Lung microvascular endothelial cell (primary cell): ENCODE results near the gene IFRD1. TPM values are rescaled to one million over a fixed set of nuclear protein-coding genes. Genes with fewer than 3 reads are reported as not detected.
"Not testable (repeated sequence)": the region's sequence is repeated elsewhere in the genome, so short reads cannot be mapped to it uniquely, and the experiment has no call there.

Experiments
- DNase-seq, 2 donors: peaks; one replicate each; pipeline versions ENCODE4 v3.0.0 to v3.0.0-alpha.2; 2010; ENCODE audit warnings: low read depth in 2 of 2
- total RNA-seq: library from RNA; depleted of rRNA; stranded (reverse); fragments of >200 nt; gene quantifications from 2 replicates; pipeline ENCODE4 v1.2.1, GENCODE V29; 2014

Gene IFRD1
- total RNA-seq, 1 donor from 2014 or later: 38.9 TPM

DNA sequence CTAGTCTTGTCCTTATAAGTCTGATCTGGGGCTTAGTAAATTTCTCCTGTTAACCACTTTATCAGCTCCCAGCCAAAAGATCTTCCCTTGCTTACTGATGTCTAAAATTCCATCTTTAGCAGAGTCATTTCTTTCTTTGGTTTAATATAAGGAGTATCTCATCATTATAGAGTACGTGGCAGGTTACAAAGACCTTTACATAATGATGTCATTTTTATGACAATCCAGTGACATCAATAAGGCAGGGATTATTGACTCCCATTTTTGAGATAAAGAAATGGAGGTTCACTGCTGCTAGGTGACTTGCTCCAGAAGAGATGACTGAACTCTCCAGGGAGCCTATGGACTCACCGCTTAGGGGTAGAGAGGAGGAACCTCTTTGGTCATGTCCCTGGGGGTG, 8.1 kb upstream of the IFRD1 start:
- no peak for DNase-seq

DNA sequence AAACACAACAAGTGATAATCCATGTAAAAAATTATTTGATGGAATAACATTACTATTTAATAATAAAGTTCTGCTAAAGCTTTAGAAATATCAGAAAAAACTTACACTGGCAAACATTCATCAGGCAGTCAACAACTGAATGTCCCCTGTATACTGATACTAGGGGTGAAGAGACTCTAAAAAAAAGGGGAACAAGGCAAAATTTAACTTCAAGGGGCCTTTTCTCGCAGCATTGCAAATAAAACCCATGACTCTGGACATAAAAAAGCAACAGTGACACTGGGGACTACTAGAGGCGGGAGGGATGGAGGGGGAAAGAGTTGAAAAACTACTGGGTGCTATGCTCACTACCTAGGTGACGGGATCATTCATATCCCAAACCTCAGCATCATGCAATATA, 5.8 kb upstream of the IFRD1 start:
- DNase-seq: no peak

DNA sequence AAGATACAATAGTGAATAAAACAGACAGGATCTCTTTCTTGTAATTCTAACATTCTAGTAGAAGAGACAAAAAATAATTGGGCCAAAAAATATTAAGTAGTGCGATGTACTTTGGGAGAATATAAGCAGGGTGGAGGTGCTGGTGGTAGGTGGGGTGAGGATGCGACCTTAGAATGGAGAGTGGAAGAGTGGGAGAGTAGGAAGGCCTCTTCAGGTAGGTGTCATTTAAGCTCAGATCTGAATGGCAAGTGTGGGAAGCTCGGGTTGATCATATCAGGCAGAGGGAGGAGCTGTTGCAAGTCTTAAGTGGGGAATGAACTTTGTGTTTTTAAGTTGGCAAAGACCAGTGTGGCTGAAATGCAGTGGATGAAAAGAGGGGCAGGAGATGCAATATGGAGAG, 3.8 kb upstream of the IFRD1 start:
- no peak for DNase-seq

DNA sequence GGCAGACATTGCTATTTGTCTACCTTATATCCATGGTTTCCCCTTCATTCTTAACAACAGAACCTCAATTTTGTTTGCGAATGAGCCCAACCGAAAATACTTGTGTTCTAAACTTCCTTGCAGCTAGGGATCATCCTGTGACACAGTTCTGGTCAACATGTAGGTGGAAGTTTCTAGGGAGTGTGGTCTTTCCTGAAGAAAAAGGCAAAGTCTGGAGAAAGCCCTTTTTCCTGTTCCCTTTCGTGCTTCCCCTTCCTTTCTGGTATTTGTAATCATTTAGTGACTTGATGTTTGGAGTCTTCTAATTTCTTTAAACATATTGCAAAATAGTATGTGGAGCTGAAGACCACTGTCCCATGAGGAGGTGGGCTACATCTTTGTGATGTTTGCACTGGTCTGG, 2.9 kb upstream of the IFRD1 start:
- no peak for DNase-seq

DNA sequence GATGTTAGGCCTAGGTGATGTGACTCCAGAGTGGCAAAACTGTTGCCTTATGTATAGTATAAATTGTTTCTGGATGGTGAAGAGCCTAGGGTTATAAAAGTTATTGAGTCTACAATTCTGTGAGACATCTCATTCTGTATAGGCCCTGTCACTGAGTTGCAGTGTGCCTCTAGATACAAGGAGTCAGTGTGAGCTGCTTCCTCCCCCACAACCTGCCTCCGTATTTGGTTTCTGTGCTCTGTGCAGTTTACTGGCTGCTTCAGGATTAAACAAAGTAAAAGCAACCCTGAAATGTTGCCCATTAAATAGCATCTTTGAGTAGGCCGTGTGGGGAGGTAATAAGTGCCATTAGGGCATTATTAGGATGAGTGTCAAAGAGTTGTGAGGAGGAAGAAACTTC, 1.9 kb upstream of the IFRD1 start:
- no peak for DNase-seq

DNA sequence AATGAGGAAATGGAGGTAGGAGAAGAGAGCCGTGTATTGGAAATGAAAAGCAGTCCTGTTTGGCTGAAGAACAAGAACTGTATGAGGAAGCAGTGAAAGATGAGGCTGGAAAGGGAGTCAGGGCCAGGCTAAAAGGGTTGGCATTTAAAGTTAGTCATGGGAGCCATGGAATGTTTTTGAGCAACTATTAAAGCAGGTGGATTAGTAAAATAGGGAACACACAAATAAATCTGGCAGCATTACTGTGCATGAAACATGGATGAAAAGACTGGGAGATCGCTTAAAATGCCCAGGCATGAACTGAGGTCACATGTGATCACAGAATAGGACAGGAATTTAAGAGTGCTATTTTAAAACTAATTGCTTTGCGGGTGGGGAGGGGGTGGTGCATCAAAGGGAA, 1.4 kb upstream of the IFRD1 start:
- DNase-seq: no peak

DNA sequence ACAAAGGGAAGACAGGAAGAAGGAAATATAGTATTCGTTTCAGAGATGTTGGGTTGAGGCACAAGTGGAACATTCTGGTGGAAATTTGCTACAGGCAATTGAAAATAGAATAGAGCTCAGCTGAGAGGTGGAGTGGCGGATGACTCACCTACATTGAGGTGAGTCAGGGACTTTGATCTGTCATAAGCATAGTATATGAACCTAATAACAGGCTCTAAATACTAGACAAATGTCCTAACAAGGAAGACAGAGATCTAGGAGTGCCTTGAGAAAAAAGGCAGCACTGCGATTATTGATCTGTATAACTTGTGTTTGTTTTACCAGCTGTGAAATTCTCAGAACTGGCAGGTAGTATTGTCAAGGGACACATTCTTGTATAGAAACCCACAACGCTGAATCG, 907 bp upstream of the IFRD1 start:
- peak; percentile 46 to 67 for DNase-seq

DNA sequence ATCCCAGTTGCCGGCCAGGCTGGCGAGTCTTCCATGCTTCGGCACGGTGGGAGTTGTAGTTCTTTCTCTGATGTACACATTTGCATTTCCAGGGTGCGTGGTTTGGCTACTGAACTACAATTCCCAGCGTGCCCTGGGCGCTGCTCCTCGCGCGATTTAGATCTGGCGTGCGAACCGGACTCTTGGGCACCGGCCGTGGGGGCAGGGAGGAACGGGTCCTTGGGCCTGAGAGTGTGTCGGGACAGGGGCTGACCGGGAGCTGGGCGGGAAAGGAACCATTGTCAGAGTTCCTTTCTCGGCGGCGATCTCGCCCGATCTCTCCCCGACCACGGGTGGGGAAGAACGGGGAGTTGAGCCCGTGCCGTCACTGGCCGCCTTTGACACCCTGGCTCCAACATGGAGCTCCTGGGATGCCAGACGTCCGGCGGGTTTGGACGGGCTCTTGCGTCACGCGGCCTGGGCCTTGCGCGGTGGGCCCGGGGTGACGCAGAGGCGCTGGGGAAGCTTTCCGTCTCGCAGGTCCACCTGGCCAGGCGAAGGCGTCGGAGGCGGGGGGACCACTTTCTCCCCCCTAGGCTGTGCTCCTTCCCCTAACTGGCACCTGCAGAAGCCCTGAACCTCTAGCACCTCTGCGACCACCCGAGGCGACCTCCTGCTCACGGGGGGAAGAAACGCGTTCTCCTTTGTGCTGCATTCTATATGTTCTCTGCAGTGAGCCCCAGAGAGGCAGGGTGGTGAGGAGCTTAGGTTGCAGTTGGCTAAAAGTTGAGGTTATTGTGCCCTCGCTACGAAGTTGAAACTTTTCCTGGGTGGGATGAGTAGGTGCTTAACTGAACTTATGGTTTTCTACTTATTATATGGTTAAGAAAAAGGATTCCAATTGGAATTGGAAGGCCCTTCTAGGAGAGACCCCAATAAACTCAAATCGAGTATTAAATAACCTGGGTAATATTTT, 824 bp downstream of the IFRD1 start:
- peak; percentile 97 to 98 for DNase-seq

DNA sequence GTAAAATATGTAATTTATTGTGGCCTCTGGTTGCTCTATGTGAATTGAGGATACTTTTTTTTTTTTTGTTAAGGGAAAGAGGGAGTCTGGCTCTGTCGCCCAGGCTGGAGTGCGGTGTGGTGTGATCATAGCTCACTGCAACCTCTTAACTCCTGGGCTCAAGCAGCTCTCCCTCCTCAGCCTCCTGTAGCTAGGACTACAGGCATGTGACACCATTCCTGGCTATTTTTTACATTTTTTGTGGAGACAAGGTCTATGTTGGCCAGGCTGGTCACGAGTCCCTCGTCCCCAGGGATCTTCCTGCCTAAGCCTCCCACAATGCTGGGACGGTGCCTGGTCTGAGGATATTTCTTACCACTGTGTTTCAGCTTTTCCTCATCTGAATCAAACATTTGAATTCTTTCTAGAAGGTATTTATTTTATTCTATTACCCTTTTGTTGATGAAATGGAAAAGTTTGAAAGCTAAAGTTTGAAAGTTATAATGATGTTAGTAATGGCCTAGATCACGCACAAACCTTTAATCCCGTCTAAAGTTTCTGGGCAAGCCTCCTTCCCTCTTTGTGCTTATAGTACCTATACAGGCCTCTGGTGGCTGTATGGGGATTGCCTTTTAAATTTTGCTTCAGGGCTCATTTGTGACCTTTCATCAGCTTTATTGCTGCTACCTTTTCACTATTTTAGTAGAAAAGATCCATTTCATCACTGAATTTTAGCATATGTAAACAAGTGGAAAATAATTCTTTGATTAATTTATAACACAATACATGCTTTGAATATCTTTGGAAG, 2.0 kb downstream of the IFRD1 start:
- DNase-seq: peak; percentile 65 to 72

DNA sequence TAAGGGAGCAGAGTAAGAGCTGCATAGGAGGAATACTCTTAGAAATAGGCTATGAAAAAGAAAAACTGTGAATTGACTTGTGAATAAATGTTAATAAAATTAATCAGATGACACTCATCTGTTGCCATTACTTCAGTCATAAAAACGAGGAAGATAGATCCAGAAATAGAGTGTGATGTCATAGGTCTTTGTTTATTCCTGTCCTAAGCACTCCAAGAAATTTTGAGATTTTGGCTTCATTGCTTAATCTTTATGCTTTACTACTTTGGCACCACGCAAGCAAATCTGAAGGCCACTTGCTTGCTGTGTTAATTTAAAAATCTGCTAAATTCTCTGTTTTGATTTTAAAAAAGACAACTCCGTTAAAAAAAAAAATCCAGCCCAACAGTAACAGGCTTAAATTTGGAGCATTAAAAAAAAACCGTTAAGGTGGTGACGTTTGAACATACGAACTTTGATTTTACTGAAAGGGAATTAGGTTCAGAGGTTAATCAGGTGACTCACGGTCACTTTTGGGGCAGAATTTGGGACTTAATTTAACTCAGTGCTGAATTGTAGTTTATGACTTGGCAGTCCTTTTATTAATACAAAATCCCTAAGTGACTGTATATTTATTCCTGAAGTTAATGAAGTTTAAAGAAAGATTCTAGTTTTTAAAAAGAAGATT, 3.4 kb downstream of the IFRD1 start:
- peak; percentile 49 to 76 for DNase-seq

DNA sequence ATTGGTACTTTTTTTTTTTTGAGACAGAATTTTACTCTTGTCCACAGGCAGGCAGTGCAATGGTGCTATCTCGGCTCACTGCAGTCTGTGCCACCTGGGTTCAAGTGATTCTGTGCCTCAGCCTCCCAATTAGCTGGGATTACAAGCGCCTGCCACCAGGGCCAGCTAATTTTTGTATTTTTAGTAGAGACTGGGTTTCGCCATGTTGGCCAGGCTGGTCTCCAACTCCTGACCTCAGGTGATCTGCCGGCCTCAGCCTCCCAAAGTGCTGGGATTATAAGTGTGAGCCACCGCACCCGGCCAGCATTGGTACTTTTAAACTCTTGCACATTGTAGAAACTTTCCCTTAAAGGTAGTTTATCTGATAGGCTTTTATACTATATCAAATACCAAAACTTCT, 3.9 kb downstream of the IFRD1 start:
- DNase-seq: not testable (repeated sequence)

DNA sequence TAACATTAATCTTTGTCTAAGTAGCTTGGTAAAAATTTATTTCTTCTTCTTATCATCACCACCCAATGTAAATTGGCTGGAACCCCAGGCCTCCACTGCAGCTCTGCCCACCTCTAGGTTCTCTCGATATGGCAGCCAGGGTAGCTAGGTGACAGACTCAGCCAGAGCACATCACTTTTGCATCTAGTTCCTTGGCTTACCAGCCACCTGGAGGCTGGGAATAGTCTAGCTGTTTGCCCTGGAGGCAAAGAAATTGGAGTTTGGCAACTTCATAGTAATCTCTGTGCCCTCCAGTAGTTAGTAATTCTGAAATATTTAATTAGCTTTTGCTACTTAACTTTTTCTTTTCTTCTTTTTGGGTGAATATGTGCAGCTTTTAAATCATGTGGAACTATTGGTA, 9.4 kb downstream of the IFRD1 start:
- no peak for DNase-seq

DNA sequence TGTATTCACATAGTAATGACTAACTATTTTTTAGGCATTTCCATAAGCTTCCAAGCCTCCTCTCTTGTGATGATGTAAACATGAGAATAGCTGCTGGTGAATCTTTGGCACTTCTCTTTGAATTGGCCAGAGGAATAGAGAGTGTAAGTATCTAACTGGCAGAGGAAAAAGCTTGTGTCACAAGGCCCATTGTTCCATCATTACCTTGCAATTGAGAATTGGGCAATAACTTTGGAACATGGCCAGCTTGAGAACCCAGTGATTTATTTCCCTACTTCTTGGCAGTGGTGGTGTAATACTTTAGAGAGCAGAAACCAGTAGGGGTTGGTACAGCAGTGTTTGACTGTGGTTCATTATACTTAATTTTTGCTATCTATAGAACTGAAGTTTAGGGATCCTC, 12.0 kb downstream of the IFRD1 start:
- peak; percentile 81 to 92 for DNase-seq

DNA sequence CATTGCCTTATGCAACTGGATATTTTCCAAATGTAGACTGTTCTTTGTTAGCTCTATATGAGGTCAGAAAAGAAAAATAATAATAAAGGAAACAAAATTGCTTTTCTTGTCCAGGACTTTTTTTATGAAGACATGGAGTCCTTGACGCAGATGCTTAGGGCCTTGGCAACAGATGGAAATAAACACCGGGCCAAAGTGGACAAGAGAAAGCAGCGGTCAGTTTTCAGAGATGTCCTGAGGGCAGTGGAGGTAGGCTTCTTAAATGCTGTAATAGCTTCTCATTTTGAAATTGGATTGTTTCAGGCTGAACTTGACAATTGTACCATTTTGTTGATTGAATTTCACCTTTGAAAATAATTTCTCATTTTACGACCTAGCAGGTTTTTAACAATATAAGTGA, 17.6 kb downstream of the IFRD1 start:
- no peak for DNase-seq

DNA sequence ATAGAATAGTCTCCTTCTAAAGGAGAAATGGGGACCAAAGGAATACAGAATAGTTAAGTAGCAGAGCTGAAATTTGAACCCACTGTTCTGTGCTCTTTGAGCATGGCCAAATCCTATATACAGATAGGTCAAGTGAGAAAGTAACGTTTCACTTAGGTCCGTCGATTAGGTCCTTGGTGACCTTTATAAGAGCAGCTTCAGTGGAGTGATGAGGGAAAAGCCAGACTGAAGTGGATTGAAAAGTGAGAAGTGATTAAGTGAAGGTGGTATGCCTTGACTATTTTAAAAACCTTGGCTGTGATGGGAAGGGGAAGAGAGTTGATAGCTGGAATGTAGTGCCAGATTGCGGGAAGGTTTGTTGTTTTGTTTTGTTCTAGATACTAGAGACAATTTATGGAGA, 19.9 kb downstream of the IFRD1 start:
- DNase-seq: no peak

DNA sequence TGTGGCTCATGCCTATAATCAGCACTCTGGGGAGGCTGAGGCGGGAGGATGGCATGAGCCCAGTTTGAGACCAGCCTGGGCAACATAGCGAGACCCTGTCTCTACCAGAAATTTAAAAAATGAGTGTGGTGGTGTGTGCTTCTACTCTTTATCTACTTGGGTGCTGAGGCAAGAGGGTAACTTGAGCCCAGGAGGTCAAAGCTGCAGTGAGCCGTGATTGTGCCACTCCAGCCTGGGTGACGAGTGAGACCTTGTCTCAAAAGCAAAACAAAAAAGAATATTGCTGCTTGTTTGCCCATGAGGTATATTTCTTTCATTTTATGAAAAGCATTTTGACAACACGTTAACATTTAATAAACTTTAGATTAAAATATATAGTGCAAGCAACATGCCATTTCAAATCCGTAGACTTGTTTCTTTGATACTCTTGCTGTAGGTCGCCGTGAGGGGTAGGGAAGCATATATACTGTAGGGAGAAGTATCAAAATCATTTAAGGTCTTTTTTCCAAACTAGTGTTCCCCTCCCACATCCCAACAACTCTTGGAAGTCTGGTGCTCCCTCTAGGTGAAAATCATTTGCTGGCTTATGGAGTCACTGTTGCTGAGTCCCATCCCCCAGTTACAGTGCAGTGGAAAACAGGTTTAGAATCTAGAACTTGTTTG, 26.3 kb downstream of the IFRD1 start:
- DNase-seq: no peak

DNA sequence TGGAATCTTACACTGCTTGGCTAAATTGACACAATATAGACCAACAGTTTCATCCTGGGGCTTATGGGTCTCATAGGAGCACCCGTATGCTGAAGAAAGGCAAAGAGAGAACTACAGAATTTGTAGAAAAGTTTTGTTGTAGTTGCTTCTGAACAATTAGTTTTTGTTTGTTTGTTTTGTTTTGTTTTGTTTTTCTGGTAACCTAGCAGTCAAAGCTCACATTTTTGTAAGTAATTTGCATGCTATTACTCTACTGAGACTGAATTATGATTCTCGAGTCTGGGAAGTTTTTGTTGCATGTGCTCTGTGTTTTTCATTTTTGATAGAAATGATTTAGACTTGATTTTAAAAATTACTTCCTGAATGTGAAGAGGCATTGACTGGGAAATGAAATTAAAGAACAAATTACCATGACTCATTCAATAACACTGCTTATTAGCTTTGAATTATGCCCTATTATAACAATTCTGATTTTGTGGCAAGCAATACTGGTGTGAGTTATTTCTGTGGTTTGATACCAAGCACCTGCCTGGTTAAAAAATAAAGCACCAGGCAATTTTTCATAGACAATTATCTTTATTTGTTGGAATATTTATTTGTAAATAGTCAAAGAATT, 31.0 kb downstream of the IFRD1 start:
- DNase-seq: peak; percentile 12 to 21

DNA sequence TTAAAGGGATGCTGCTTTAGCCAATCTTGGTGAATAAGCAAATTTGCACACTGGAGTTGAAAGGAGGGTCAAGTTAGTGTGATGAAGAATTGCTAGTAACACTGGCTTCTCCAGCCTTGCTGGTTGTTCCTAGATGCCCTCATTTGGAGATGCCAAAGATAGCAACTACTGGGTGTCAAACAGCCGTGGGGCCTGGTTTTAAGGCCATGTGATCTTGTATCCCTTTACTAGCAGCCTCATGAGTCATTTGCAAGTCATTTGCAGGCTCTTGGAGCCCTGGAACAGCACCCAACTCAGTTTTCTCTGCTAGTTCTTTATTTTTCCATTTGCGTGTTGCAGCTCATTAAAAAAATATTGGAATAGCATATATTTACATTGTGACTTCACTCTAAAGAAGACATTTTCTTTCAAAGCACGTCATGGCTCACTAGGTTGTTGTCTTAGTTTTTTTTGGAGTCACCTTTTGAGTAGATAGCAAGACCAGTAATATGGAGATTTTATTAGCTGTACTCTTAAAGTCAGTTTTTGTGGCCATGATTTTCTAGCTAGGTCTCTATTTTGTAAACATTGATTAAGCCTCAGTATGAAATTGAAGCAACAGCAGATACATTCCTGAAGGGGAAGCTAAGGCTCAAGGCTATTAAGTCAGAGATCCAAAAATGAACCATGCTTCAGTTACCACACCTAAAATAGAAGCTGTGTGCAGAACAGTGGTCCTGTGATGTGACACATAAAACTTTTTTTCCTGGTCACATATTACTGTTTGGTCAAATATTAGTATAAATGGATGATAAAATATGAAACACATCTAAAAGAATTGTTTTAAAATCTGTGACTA, 31.8 kb downstream of the IFRD1 start:
- peak in 1 of 2 donors; percentile 77 for DNase-seq

DNA sequence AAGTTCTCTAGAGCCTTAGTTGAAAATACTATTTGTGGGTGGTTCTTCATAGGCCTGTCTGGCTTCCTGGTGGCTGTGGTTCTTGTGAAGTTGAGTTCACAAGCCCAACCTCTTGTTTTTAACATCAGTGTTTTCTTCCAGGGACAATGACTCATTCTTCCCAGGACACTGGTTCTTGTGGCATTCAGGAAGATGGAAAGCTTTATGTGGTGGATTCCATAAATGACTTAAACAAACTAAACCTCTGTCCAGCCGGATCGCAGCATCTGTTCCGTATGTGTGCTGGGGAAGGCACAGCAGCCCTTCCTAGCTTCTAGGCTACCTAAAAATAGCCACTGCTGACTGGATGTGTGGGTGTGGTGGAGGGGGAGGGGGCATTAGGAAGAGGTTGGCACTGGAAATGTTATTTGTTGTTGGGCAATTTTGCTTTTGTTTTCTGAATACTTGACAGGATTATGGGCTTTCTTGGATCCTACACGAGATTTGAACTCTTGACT, 34.5 kb downstream of the IFRD1 start:
- DNase-seq: peak; percentile 87 to 94

DNA sequence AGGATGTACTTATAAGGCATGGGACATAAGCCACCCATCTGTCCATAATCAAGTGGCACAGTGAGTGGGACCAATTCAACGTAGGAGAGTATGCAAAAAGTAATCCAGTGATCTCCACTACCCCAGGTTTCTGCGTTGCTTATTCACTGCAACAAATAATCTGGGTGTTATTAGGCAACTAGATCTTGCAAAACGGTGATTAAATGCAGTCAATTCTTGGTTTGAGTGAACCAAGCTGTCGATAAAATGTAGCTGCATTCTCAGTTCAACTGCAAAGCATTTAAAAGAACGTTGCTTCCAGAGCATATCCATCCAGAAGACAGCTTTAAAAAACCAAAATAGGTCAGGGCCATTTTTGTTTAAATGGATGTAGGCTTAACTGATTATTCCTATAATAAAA, 35.5 kb downstream of the IFRD1 start:
- DNase-seq: no peak
